Umbilical cord (tissue), 2 donors: Measurements from ENCODE around the gene MYMK. TPM values are rescaled to one million over a fixed set of nuclear protein-coding genes. Genes with fewer than 3 reads are reported as not detected.
"Not testable (repeated sequence)": the region's sequence is repeated elsewhere in the genome, so short reads cannot be mapped to it uniquely, and the experiment has no call there.

Experiments
- DNase-seq: peaks from one replicate; pipeline ENCODE4 v3.0.0-alpha.2; 2015; ENCODE audit warnings: low spot score
- total RNA-seq: library from RNA; depleted of rRNA; stranded (reverse); fragments of >200 nt; gene quantifications from one replicate; pipeline ENCODE4 v1.2.3, GENCODE V29; 2014; ENCODE audit warnings: low replicate concordance; ENCODE audit not compliant: insufficient read depth

The MYMK gene, protein sequence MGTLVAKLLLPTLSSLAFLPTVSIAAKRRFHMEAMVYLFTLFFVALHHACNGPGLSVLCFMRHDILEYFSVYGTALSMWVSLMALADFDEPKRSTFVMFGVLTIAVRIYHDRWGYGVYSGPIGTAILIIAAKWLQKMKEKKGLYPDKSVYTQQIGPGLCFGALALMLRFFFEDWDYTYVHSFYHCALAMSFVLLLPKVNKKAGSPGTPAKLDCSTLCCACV
- total RNA-seq, result not detected

DNA sequence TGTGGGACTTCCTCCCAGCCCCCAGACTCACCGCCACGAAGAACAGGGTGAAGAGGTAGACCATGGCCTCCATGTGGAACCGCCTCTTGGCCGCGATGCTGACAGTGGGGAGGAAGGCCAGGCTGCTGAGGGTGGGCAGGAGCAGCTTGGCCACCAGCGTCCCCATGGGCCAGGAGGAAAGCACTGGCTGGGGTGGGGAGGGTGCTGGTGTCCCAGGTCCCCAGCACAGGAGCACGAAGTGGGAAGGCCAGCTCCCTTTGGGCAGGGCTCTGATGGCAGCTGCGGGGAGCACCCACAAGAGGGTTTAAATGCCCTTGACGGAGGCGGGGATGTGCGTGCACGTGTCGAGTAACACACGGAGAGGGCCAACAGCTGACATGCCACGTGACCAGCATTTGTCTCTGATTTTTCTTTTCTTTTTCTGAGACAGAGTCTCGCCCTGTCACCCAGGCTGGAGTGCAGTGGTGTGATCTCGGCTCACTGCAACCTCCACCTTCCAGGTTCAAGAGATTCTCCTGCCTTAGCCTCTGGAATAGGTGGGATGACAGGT lies at the start of gene MYMK:
Gene MYMK, minus strand, starts transcription at position 281 of the 550 bp plus-strand sequence. Its CDS starts 115 bp downstream, at position 166.
- DNase-seq, result no peak

DNA sequence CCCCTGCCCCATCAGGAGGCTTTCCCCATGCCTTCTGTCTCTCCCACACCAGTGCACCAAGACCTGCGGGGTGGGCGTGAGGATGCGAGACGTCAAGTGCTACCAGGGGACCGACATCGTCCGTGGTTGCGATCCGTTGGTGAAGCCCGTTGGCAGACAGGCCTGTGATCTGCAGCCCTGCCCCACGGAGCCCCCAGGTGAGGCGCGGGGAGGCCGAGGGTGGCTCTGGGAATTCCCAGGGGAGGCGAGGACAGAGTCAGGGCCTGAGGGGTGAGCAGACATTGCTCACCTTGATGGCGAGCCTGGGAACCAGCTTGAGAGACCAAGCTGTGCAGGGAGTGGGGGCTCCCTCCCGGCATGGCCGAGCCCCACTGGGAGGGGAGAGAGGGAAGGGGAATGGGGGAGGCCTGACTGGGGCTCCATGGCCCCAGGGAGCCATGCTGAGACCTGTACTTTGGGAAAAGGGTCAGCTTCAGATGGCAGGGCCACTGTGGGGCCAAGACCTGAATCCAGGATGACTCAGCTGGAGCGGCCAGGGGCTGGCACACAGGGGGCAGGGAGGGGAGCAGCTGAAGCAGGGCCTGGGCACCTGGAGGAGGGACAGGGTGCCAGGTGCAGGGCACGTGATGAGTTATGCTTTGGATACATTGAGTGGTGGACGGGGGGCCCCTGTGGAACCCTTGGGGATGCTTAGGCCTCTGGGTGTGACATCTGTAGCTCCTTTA lies 49.2 kb upstream of the MYMK start:
- no peak for DNase-seq

DNA sequence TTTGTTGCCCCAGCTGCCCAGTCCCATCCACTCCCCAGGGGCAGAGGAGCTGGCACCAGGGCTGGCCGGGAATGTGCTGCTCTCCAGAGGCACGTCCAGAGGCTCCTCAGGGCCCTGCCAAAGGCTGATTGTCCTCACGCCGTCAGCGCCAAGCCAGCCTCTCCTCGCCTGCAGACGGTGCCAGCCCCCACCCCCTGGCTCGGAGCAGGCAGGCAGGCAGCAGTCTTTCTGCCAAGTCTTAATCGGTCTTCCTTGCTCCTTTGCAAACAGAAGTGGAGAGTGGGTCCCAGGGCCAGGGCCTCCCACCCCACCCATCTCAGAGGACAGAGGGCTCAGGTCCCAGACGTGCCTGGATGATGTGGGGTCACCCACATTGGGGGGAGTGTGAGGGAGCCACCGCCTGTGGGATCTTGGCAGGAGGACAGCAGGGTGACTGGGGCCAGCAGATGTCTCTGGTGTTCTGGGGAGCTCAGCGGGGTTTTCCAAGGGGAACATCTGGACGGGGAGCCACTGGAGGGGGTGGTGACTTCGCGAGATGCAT lies 48.1 kb upstream of the MYMK start:
- peak; percentile 76 for DNase-seq

DNA sequence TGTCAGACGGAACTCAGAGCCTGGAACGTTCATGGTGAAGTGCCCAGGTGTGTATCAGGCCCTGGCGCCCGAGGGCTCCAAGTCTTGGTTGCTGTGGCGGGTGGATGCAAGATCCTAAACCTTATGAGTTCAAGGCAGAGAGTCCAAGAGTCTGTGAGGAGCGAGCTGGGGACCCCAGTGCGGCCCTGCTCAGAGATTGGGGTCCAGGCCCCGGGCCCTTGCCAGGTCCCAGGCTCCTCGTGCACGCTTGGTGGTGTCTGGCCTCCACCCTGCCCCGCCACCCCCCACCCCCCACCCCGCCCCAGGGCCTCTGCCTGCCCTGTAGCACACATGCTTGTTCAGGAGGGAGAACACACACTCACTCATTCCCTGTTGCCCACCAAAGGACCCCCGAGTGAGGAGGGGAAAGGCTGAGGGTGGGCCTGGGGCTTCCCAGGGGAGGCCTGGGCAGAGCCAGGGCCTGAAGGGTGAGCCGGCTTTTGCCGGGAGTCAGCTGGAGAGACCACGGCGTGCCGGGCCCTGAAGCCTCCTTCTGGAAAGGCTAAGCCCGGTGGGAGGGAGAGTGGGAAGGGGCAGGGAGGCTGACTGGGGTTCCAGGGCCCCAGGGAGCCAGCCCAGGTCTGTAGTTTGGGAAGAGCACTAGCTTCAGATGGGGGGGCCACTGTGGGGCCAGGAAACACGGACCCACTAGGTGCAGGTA lies 47.3 kb upstream of the MYMK start:
- no peak for DNase-seq

DNA sequence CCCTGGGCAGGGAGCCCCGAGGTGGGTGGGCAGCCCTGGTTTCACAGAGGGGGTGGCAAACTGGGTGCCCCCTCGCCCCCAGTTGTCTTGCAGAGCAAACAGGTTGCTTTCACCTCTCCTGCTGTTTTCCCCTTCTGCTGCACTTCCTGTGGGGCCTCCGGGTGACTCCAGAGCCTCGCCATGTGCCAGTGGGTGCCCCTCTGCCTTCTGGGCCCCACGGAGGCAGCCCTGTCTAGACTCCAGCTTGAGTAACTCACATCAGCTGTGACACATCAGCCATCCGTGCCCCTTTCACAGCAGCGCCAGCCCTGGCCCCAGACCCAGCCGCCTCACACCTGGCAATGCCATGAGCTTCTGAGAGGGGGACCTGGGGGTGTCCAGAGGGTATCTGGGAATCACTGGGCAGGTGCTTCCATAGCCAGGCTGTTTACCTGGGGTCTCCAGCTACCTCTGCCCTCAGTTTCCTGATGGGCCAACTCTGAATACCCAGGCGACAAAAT lies 46.7 kb upstream of the MYMK start:
- no peak for DNase-seq

DNA sequence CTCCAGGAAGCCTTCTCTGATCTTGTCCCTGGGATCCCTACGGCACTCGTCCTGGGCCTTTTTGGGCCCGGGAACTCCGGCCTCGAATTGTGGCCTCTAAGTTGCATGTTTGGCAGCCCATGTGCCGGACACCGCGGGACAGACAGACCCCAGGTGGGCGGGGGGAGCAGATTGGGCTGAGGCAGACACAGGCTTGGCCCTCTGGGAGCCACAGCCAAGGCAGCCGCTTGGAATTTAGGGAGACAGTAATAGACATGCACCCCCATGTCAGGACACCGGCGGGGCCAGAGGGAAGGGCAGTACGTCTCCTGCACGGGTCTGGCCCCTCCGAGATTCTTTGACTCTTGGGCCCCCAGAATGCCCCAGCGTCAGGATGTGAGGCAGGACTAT lies 45.9 kb upstream of the MYMK start:
- no peak for DNase-seq

DNA sequence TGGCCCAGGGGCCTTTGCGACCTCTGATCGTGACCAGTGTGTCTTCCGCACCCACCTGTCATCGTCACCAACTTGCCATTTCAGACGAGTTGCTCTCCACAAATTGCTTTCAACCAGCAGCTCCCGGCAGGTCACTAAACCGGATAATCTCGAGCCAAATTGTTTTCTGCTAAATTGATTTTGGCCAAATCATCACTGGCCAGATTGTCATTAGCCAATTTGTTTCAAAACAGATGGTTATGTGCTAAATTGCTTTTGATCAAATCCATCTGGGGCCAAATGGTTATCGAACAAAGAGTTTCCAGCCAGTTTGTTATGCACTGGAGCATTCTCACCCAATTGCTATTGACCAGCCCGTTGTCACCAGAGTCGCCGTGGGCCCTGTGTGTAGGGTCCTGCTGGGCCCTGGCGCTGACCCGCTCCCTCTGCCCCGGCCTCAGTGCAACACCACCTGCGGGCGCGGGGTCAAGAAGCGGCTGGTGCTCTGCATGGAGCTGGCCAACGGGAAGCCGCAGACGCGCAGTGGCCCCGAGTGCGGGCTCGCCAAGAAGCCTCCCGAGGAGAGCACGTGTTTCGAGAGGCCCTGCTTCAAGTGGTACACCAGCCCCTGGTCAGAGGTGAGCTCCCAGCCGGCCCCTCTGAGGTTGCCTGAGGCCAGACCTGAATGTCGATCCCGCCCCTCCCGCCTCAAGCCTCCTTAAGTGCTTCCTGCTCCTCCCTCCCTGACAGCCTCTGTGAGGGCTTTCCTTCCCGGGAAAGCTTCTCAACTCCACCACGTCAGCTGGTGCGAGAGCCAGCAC lies 45.3 kb upstream of the MYMK start:
- DNase-seq, result peak; percentile 56

DNA sequence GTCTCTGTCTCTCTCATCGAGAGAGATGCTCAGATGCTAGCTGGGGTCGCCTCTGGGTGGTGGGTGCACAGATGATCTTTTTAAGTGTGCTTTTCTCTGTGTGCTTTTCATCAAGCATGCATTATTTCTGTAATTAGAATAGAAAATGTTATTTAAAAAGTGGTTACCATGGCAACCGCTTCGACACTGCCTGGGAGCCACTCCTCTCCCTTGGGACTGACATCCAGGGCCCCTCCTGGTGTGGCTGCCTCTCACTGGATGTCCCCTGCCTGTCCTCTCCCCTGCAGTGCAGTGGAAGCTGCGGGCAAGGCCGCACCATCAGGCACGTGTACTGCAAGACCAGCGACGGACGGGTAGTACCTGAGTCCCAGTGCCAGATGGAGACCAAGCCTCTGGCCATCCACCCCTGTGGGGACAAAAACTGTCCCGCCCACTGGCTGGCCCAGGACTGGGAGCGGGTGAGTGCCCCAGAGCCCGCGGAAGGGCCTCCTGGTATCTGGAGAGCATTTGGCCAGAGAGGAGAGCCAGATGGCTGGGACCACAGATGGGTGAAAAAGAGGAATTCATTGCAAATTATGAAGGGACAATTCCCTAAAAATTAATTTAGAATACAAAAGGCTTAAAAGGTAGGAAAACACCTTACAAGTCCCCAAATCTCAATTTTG lies 44.5 kb upstream of the MYMK start:
- DNase-seq, result no peak

DNA sequence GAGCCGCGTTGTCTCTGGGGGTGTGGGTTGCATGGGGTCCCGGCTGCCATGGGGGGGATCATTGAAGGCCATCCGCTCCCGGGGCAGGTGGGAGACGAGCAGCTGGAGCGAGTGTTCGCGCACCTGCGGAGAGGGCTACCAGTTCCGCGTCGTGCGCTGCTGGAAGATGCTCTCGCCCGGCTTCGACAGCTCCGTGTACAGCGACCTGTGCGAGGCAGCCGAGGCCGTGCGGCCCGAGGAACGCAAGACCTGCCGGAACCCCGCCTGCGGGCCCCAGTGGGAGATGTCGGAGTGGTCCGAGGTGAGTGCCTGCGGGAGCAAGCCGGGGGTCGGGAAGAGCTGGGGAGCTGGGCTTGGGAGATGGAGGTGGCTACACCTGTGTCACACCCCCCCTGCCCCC lies 43.4 kb upstream of the MYMK start:
- DNase-seq, result no peak

DNA sequence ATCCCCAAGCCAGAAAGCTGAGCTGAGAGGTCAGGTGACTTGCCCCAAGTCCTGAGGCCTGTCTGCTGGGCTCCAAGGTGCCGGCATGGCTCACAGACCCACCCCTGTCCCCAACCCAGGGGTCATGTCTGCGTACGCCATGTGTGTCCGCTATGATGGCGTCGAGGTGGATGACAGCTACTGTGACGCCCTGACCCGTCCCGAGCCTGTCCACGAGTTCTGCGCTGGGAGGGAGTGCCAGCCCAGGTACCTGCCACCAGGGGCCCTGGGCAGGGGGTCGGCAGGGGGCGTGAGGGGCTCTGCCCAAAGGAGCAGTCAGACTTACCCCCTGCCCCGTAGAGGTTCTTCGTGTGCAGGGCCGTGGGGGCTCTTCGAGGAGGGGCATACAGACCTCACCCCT lies 42.1 kb upstream of the MYMK start:
- DNase-seq, result no peak

DNA sequence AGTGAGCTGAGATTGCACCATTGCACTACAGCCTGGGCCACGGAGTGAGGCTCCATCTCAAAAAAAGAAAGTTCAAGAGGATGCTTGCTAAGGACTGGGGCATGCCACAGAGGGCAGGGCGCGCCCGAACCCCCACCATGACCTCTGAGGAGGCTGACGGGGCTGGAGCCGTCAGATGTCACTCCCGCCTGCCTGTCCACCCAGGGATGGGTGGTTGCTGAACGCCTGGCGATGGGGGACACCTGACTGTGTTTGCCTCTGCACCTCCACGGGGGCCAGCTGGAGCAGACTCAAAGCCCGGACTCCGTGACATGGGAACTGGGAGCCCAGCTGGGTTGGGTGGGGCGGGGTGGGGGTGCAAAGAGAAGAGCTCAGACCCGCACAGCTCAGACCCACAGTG lies 41.6 kb upstream of the MYMK start:
- no peak for DNase-seq

DNA sequence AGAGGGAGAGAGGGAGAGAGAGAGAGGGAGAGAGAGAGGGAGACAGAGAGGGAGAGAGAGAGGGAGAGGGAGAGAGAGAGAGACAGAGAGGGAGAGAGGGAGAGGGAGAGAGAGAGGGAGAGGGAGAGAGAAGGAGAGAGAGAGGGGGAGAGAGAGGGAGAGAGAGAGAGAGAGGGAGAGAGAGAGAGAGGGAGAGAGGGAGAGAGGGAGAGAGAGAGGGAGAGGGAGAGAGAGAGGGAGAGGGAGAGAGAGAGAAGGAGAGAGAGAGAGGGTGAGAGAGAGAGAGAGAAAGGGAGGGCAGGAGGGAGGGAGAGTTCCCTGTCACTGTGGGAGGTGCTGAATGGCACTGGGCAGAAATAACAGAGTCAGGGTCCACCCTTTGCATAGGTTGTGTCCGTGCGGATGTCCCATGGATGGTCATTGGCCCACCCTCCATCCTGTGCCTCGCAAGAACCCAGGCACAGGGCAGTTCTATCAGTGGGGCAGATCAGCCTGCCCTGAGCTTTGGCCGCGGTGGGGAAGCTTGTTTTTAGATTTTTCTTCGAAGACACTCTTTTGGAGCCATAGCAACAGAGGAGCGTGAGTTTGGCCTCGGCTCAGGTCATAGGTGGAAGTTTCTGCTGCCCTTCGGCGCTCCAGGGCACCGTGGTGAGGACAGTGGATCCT lies 39.8 kb upstream of the MYMK start:
- no peak for DNase-seq

DNA sequence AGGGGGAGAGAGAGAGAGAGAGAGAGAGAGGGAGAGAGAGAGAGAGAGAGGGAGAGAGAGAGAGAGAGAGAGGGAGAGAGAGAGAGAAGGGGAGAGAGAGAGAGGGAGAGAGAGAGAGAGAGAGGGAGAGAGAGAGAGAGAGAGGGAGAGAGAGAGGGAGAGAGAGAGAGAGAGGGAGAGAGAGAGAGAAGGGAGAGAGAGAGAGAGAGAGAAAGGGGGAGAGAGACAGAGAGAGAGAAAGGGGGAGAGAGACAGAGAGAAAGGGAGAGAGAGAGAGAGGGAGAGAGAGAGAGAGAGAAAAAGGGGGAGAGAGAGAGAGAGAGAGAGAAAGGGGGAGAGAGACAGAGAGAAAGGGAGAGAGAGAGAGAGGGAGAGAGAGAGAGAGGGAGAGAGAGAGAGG lies 39.1 kb upstream of the MYMK start:
- not testable (repeated sequence) for DNase-seq

DNA sequence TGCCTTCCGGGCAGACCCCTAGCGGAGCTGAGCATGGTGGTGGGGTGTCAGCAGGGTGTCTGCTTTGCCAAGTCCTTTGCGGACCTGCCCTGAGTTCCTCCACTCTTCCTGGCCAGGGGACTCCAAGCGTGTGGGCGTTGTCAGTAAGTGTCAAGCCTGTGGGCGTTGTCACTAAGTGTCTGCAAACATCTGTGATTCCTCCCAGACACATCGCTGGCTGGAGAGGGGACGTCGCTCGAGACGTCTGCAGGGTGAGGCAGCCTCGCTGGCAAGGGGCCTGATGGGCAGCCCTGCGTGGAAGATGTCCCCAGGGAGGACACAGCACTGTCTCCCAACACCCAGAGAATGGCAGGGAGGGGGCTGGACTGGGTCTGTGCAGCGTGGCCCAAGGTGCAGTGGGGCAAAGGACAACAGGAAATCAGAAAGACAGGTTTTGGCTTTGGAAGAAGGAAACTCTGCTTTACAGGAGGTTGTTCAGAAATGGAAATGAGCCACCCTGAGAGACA lies 38.6 kb upstream of the MYMK start:
- DNase-seq, result peak; percentile 83

DNA sequence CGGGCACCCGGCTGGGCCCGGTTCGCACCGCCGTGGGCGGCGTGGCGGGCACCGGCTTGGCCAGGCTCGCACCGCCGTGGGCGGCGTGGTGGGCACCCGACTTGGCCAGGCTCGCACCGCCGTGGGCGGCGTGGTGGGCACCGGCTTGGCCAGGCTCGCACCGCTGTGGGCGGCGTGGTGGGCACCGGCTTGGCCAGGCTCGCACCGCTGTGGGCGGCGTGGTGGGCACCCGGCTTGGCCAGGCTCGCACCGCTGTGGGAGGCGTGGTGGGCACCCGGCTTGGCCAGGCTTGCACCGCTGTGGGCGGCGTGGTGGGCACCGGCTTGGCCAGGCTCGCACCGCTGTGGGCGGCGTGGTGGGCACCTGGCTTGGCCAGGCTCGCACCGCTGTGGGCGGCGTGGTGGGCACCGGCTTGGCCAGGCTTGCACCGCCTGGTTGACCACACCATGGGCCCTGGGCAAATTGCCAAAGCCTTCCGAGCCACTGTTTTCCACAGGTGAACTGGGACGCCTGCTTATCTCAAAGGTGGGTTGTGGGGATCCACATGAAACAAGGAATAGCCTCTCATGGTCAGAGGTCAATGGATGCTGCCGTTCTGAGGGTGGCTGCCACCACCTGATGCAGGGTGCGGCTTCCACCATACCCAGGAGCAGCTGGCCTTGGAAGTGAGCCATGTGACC lies 38.0 kb upstream of the MYMK start:
- DNase-seq, result no peak

DNA sequence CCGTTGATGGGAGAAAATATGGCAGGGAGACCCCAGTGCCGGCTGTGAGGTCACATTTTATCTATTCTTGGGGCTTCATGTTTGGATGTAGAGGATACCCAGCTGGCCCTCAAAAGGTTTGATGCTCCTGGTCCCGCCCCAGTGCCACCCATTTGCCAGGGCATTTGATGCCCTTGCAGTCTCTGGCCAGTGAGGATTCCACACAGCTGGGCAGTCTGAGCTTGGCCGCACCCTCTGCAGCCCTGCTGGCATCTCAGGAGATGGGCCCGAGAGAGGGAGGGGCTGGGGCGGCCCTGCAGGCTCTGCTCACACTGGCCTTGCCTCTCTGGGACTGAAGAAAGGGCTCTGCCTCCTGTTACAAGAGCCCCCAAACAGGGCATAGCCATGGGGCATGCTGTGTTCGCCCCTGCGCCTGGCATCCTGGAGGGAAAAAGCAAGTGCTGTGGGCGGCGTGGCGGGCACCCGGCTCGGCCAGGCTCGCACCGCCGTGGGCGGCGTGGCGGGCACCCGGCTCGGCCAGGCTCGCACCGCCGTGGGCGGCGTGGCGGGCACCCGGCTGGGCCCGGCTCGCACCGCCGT lies 37.3 kb upstream of the MYMK start:
- no peak for DNase-seq

DNA sequence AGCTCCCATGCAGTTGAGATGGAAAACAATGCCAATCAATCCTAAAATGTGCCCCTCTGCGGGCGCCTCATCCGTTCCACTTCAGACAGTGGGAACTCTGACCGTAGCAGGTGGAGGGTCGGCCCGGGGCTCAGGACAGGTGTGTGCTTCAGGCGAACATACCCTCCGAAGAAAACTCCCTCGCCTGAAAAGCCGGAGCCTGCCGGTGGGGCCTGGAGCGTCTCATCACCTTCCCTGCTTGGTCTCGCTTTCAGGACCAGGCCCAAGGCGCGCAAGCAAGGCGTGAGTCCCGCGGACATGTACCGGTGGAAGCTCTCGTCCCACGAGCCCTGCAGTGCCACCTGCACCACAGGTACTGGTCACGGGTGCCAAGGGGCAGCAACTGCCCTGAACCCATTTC lies 36.2 kb upstream of the MYMK start:
- DNase-seq, result no peak

DNA sequence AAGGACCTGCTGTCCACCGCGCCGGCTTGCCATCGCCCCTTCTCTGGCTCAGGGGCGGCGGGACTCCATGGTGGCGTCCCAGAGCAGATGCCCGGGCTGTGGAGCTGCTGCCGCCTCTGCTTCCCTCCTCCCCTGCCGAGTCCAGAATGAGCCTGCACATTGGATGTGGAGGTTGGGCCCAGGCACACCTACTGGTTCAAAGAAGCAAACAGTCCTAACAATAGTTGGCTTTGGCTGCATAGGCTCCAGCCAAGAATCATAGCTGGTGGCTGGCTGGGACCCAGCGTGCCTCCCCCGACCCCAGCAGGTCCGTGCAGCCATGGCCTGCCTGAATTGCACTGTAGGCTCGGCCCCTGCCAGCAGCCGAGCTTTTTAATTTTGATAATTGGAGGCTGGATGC lies 35.6 kb upstream of the MYMK start:
- DNase-seq, result no peak
